Activated CD4-positive, alpha-beta T cell treated with anti-CD3 and anti-CD28 coated beads, Interleukin-2, amount 50 U/mL, for 24 hours (primary cell): ENCODE data around the gene UPK2.
"Not testable (repeated sequence)": the region's sequence is repeated elsewhere in the genome, so short reads cannot be mapped to it uniquely, and the experiment has no call there.

Experiments used
- DNase-seq, 2 donors: peaks; one replicate each; pipeline ENCODE4 v3.0.0-alpha.2; 2020; ENCODE audit warnings: low read depth in 1 of 2, low spot score in 1 of 2

Gene UPK2

DNA sequence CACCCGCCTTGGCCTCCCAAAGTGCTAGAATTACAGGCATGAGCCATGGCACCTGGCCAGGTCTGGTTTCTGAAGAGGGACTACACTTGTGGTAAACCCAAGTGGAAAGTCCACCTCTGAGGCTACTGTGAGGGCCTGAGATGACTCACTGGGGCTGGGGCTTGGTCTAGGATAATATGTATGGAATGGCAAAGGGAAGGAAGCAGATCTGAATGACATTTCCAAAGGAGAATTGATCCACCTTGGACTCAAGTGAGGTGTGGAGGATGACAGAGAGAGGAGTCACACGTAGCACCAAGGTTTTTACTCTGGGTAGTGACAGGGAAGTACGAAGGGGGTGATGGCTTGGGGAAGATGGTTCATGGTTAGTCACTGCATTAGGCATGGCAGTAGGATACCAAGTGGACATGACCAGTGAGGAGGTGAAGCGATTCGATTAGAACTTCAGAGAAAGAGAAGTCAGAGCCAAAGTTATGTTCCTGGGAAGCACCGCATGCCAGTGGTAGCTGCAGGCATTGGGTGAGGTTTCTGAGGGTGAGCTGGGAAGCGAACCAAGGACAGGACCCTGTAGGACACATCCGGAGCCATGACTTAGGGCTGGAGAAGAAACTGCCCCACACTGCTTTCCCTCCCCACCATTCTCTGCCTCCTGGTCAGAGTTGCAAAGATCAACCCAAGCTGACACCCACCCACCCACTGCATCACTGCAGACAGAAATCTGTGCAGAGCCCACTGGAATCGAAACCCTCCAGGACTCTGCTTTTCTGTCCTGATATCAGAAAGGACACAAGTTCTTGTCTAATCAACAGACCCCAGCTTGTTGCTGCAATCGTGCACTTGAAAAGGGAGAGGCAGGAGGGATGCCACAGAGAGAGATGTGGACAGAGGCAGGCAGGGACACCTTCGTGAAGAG is 17.4 kb upstream of the UPK2 start:
- DNase-seq = no peak

DNA sequence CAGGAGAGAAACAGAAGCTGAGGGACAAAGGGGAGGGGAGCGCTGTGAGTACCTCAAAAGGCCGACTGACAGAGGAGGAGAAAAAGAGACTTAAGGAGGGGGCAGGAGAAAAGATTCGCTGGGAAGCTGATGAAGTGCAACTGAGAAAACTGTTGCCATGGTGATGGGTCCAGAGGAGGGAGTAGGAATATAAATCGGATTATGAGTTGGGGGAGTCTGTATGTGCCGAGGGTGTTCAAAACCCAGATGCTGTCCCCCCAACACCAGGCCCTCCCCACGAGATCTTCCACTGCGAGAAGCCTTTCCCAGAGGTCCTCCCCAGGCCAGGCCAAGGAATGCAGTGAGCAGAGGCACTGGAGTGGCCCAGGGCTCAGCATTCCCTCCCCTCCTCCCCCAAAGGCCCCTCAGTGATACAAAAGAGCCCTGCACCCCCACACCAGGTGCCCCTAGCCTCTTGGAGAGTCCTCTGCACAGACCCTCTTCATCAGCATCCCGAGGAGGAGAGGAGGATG is 16.6 kb upstream of the UPK2 start:
- DNase-seq = no peak

DNA sequence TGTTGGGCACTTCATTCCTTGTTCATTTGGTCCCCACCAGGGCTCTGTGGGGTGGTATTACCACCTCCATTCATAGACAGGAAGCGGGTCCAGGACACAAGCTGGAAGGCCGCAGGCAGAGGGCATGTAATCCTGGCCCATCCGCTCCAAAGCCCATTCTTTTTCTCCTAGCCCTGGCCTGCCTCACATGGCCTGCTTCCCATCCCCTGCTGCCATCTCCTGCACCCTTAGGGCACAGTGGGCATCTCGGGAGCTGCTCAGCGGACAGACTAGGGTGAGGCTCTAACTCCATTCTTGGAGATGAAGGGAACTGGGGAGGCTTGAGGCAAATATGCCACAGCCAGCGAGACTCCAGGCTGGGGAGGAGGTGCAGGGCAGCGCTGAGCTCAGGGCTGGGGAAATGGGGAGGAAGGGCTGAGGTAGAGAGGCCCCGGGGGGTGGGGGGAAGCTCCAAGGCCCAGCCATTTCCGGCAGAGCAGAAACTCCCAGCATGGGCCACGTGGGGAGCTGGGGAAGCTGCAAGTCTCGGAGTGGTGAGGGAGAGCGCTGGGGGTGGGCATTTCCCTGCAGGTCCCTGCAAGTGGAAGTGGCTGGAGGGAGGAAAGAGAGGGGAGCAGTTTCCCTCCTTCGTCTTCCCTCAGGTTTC is 16.0 kb upstream of the UPK2 start:
- DNase-seq = peak in 1 of 2 donors; percentile 62

GRCh38 chr11:118947091-118947490 is 9.0 kb upstream of the UPK2 start:
- no peak for DNase-seq

DNA sequence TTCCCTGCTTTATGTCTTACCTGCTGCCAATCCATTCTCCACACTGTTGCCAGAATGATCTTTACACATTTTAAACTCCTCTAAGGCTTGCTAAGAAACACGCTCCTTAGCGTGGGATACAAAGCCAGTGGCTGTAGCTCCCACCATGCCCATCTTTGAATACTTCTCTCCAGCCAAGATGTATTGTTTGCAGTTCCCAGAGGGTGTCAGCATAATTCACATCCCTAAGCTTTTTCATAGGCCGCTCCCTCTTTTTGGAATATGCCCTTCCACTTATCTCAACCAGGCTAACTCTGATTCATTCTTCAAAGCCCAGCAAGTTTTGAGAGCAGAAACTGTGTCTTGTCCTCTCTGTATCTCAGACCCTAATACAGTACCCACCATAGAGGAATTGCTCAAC is 8.1 kb upstream of the UPK2 start:
- no peak for DNase-seq

DNA sequence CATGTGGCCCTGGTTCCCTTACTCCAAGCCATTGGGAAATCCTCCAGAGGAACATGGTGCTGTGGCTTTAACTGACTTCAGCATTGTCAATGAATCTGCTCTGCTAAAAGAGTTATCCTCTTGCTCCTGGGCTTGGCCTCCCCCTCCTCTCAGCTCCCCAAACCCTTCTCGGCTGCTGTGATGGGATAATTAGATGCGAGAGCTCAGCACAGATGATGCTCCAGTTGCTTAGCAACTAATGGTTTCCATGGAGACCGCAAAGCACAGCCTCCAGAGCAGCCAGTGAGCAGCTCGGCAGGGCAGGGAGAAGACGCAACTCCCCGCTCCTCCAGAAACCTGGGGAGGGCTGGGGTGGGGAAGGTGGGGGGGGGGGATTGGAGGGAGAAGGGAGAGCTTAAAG is 2.8 kb upstream of the UPK2 start:
- no peak for DNase-seq

DNA sequence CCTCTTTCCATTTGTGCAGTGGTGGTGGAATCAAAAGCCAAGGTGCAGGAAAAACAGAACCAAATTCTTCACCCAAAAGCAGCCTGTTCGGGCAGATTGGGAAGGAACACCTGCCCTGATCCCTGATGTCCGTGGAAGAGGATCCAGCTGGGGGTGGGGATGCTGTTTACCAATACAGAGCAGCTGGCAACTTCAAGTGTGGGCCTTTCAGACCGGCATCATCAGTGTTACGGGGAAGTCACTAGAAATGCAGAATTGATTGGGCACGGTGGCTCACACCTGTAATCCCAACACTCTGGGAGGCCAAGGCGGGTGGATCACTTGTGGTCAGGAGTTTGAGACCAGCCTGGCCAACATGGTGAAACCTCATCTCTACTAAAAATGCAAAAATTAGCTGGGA is 2.1 kb upstream of the UPK2 start:
- DNase-seq = not testable (repeated sequence)

GRCh38 chr11:118956847-118957469 is 860 bp downstream of the UPK2 start:
- DNase-seq = no peak

DNA sequence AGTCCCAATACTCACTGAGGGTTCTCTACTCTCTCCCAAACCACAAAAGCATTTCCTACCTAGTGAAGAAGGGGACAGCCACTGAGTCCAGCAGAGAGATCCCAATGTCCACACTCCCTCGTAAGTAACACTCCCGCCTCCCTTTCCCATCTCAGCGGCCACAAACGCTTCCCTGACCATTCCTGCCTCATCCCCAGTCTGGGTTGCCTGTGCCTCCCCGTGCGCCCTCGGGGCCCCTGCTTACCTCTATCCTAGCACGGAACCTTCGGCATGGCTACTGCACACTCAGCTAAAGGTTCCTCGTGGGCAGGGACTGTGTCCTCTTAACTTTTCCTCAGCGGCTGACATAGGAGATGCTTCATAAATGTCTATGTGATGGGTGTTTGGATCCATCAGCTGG is 1.5 kb downstream of the UPK2 start:
- no peak for DNase-seq

DNA sequence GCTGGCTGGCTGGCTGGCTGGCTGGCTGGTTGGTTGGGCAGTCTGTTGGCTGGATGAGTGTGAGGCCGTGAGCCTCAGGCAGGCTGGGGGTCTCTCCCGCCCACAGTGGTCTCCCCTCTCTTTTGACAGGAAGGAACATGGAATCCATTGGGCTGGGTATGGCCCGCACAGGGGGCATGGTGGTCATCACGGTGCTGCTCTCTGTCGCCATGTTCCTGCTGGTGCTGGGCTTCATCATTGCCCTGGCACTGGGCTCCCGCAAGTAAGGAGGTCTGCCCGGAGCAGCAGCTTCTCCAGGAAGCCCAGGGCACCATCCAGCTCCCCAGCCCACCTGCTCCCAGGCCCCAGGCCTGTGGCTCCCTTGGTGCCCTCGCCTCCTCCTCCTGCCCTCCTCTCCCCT is 1.9 kb downstream of the UPK2 start:
- DNase-seq = no peak

DNA sequence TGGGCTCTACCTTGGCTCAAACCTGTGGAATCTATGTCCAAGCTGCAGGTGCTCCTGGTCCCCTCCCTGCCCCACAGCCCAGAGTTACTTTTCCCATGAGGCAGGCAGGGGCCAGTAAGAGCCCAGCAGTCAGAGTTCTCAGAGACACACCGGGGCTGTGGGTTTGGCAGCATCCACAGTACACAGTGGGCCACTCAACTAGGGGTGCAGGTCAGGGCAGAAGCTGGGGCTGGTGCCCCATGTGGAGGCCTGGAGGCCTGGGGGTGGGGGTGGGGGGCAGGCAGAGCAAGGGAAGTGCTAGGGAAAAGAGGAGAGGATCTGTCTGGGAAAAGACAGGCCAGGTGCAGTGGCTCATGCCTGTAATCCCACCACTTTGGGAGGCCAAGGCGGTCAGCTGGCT is 2.5 kb downstream of the UPK2 start:
- DNase-seq = no peak

DNA sequence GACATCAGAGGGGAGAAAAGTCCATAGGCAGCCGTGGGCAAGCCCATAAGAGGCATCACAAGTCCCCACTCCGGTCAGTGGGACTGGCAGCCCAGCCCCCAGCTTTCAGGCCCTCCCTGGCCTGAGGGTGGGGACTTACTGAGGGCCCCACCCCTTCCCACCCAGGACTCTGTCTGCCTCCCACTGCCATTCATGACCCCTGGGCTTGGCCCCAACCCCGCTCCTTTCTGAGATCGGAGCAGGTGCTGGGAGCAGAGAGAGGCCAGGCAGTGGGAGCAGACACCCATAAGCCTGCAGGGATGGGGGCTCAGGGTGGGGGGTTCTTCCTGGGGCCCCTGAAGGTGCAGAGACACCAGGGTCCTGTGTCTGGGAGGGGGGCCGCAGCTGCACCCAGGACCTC is 5.1 kb downstream of the UPK2 start:
- no peak for DNase-seq

DNA sequence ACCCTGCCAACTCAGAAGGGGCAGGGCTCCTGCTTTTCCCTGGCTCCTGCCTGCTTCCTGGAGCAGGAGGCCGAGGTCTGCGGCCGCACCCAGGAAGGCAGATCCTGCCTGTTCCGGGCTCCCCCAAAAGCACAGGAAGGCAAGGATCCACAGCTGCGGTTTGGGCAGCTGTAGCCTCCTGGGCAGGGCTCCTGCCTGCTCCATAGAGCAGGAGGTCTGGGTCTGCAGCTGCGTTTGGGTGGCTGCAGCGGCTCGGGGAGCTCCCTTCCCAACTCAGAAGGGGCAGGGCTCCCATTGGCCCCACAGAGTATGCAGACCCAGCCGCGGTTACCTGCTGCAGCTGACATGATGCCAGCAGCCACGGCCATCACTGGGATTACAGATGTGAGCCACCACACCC is 5.5 kb downstream of the UPK2 start:
- no peak for DNase-seq

DNA sequence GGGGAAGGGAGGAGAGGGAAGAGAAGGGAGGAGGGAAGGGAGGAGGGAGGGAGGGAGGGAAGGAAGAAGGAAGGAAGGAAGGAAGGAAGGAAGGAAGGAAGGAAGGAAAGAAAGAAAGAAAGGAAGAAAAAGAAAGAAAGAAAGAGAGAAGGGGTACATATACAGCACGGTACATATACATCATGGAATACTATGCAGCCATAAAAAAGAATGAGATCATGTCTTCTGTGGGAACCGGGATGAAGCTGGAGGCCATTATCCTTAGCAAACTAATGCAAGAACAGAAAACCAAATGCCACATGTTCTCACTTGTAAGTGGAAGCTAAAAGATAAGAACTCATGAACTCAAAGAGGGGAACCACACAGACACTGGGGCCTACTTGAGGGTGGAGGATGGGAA is 13.4 kb downstream of the UPK2 start:
- not testable (repeated sequence) for DNase-seq

DNA sequence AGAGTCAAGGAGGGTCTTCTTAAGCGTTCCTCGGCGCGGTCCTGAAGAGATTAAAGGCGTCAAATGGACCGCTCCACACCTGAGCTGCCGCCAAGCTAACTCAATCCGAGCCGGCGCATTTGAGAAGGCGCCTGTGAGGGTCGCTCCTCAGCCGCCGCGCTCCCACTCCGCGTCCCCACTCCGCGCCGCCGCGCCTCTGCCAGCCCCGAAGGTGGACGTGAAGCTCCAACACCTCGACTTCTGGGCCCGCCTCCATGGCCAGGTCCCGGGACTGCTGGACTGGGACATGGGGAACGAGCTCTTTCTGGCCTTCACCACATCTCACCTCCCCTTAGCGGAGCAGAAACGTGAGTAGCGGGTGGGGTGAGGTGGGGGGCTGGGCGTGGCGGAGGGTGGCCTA is 15.5 kb downstream of the UPK2 start, which contains the start of gene FOXR1:
TSS of gene FOXR1 (plus strand) at position 116 of the 400 bp plus-strand sequence. CDS start at position 287, 171 bp downstream.
- DNase-seq = no peak

DNA sequence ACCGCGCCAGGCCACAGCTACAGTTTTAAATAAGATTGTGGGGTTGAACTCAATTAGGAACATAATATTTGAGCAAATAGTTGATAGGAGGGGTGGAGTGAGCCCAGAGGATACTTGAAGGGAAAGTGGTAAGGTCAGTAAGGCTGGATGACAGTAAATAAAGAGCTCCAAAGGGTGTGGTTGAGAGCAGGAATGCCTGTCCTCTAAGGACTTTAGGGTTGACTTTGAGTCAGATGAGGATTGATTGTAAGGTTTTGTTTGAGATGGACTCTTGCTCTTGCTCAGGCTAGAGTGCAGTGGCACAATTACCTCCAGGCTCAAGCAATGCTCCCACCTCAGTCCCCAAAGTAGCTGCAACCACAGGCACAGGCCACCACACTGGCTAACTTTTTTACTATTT is 17.9 kb downstream of the UPK2 start:
- no peak for DNase-seq

- DNase-seq = no peak
These were observed 19.9 kb downstream of the UPK2 start for GRCh38 chr11:118975771-118976709.

DNA sequence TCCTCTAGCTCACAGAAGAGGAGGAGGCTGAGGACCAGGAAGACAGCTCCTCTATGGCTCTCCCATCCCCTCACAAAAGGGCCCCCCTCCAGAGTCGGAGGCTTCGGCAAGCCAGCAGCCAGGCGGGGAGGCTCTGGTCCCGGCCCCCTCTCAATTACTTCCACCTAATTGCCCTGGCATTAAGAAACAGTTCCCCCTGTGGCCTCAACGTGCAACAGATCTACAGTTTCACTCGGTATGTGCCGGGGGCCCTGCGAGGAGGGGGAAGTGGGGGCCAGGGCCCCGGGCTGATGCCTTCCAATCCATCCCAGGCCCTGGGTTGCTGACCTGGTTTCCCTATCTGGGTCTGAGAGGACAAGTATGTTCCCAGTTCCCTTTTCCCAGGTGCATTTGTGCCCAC is 23.3 kb downstream of the UPK2 start:
- no peak for DNase-seq

- DNase-seq = no peak
These were observed 24.2 kb downstream of the UPK2 start for GRCh38 chr11:118980191-118980881.

DNA sequence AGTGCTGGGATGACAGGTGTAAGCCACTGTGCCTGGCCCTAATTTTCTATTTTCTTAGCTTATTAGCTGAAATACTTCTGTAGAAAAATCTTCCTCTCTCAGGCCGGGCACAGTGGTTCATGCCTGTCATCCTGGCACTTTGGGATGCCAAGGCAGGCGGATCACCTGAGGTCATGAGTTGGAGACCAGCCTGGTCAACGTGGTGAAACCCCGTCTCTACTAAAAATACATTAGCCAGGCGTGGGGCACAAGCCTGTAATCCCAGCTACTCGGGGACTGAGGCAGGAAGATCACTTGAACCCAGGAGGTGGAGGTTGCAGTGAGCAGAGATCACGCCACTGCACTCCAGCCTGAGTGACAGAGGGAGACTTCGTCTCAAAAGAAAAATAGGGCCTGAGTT is 28.2 kb downstream of the UPK2 start:
- not testable (repeated sequence) for DNase-seq
